Renal cortex interstitium (tissue), 11 donors: ENCODE measurements around the gene SKIC2. TPM values are rescaled to one million over a fixed set of nuclear protein-coding genes. Genes with fewer than 3 reads are reported as not detected.
A peak's percentile ranks its signal among the peaks of the same experiment; 100 is the strongest.
"Not testable (repeated sequence)": the region's sequence is repeated elsewhere in the genome, so short reads cannot be mapped to it uniquely, and the experiment has no call there.

Experiments
- DNase-seq, 11 donors: peaks; one replicate each; pipeline ENCODE4 v3.0.0-alpha.2; 2013; ENCODE audit warnings: low read depth in 9 of 11, low spot score in 4 of 11; ENCODE audit errors: extremely low read depth in 1 of 11
- polyA plus RNA-seq, 3 donors: library from polyadenylated mRNA; unstranded; fragments of 120-200 nt; gene quantifications; one replicate each; pipeline ENCODE4 v1.2.1, GENCODE V29; 2013; ENCODE audit not compliant: insufficient read length in 3 of 3

SKIC2 gene
- polyA plus RNA-seq, 3 donors = 42.3 to 49.0 (median 47.7) TPM

- DNase-seq = no peak
These were observed 7.5 kb downstream of the SKIC2 start for GRCh38 chr6:31966506-31966905.

GRCh38 chr6:31966997-31967925 lies 8.3 kb downstream of the SKIC2 start:
- DNase-seq = no peak

- DNase-seq = no peak
These were observed 8.9 kb downstream of the SKIC2 start for GRCh38 chr6:31967926-31968320.

GRCh38 chr6:31968326-31968725 lies 9.4 kb downstream of the SKIC2 start:
- no peak for DNase-seq

- no peak for DNase-seq
These were observed 10.1 kb downstream of the SKIC2 start for GRCh38 chr6:31968791-31969711.

GRCh38 chr6:31969712-31970603 lies 11.0 kb downstream of the SKIC2 start:
- no peak for DNase-seq

GRCh38 chr6:31970604-31971271 lies 11.8 kb downstream of the SKIC2 start:
- DNase-seq = no peak

- no peak for DNase-seq
These were observed 12.5 kb downstream of the SKIC2 start for GRCh38 chr6:31971279-31971992.

GRCh38 chr6:31971993-31972708 lies 13.2 kb downstream of the SKIC2 start, which contains the start of gene DXO:
Gene DXO, minus strand, starts transcription at chr6:31972138. Its CDS starts 463 bp downstream, at chr6:31971675.
- DNase-seq = peak; percentile 93 to 98 (median 96)

GRCh38 chr6:31972709-31973350 lies 13.9 kb downstream of the SKIC2 start:
- DNase-seq = no peak

- DNase-seq = not testable (repeated sequence)
These were observed 17.1 kb downstream of the SKIC2 start for GRCh38 chr6:31976065-31976464.

- no peak for DNase-seq
These were observed 18.9 kb downstream of the SKIC2 start for GRCh38 chr6:31977816-31978431.

- DNase-seq = no peak
These were observed 19.9 kb downstream of the SKIC2 start for GRCh38 chr6:31978831-31979230.

GRCh38 chr6:31979238-31979898 lies 20.4 kb downstream of the SKIC2 start:
- DNase-seq = no peak

GRCh38 chr6:31980195-31980876 lies 21.4 kb downstream of the SKIC2 start:
- DNase-seq = not testable (repeated sequence)
